Activated CD4-positive, alpha-beta T cell treated with anti-CD3 and anti-CD28 coated beads for 24 hours (primary cell): Measurements from ENCODE around the gene PPP1R18.
"Not testable (repeated sequence)": the region's sequence is repeated elsewhere in the genome, so short reads cannot be mapped to it uniquely, and the experiment has no call there.

Experiments
- DNase-seq, 2 donors: peaks; one replicate each; pipeline ENCODE4 v3.0.0-alpha.2; 2020; ENCODE audit warnings: low read depth in 2 of 2

PPP1R18 gene

DNA sequence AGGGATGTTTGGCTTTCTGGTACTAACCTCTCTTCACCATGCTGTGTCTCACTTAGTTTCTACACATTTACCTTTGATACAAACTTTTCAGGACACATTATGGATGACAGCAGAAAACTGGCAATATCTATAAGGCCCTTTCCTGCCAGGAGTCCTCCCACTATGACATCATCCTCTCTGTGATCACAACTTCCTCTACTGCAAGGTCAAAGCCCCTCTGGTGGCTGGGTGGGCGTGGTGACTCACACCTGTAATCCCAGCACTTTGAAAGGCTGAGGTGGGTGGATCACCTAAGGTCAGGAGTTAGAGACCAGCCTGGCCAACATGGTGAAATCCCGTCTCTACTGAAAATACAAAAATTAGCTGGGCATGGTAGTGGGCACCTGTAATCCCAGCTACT is 20.1 kb downstream of the PPP1R18 start:
- not testable (repeated sequence) for DNase-seq

DNA sequence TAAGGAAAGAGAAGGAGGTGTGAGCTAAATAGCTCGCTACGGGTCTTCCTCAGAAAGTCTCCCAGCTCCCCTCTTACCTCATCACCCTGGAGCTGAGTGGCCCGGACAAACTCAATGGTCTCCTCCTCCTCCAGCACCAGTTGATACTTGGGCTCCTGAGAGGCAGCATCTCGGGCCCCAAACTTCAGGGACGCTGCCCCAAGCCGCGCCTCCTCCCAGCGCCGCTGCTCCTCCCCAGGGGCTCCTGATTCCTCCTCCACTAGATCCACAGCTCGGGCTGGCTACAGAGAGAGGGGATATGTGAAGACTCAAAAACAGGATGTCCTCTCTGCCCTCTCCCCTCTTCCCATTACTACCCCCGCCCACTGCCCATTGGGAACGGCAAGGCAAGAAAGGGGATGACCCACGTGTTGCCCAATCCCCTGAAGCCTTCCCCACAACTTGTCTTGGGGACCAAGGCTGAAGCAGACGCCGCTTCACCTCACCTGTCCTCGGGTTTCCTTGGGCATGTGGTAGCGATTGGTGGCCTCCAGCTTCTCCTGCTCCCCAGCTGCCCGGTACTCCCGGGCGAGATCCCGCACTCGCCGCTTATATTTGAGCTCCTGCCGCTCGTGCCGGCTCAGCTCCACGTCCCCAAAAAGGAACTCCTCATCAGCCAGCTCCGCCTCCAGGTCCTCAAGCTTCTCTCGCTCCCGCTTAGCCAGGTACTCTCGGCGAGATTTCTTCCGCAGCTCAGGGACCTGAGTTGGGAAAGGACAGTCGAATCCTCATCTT is 21.3 kb downstream of the PPP1R18 start:
- DNase-seq, result no peak

DNA sequence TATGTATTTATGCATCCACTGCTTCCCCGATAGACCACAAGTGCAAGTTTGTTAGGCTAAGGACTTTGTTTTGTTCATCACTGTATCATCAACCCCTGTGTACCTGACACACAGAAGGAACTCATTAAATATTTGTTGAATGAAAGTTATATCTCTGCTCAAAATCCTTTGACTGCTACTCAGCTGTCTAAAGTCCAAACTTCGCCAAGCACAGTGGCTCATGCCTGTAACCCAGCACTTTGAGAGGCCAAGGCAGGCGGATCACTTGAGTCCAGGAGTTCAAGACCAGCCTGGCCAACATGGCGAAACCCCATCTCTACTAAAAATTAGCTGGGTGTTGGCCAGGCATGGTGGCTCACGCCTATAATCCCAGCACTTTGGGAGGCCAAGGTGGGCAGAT is 28.5 kb downstream of the PPP1R18 start:
- not testable (repeated sequence) for DNase-seq

DNA sequence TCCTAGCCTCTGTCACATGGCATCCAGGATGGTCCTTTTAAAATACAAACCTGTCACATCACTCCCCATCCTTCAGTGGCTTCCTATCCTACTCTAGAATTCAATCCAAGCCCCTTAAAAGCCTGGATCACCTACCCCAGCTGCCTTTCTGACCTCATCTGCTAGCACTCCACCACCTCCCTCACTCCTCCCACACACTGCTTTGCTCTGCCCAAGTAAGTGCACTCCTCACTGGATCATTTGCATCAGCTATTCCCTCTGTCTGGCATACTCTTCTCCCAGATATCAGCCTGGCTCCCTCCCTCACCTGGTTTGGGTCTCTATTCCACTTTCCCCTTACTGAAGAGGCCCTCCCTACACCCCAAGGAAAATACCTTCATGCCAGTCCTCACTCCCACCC is 29.0 kb downstream of the PPP1R18 start:
- DNase-seq, result no peak

DNA sequence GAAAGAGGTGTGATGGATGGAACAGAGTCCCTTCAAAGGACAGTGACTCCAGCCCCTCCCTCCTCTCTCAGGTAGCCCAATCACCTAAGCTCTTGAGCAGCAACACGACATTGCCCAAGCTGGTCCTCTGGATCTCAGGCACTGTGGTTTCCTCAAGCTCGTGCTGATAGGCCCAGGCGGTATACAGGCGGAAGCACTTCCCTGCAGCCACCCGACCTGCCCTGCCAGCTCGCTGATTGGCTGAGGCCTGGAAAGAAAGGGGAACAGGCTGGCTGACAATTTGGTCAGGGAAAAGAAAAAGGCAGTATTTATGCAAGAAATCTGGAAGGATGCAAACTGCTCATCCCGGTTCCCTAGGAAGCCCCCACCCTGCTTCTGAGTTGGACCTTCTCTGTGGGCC is 29.9 kb downstream of the PPP1R18 start:
- DNase-seq, result no peak

DNA sequence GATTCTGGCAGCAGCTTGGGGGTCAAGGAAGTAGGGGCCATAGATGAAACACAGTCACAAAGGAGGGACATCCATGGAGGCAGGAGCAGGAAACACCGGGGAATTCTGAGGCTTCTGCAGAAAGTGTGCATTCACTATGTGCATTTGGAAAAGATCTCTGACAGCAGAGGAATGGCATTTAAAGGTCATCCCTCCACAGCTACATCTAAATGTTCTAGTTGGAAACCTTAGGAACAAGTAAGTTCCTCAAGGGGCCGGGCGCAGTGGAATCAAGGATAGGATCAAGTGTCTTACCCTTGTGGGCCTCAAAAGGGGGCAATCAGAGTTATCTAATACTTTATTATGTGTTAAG is 30.7 kb downstream of the PPP1R18 start:
- DNase-seq, result no peak

DNA sequence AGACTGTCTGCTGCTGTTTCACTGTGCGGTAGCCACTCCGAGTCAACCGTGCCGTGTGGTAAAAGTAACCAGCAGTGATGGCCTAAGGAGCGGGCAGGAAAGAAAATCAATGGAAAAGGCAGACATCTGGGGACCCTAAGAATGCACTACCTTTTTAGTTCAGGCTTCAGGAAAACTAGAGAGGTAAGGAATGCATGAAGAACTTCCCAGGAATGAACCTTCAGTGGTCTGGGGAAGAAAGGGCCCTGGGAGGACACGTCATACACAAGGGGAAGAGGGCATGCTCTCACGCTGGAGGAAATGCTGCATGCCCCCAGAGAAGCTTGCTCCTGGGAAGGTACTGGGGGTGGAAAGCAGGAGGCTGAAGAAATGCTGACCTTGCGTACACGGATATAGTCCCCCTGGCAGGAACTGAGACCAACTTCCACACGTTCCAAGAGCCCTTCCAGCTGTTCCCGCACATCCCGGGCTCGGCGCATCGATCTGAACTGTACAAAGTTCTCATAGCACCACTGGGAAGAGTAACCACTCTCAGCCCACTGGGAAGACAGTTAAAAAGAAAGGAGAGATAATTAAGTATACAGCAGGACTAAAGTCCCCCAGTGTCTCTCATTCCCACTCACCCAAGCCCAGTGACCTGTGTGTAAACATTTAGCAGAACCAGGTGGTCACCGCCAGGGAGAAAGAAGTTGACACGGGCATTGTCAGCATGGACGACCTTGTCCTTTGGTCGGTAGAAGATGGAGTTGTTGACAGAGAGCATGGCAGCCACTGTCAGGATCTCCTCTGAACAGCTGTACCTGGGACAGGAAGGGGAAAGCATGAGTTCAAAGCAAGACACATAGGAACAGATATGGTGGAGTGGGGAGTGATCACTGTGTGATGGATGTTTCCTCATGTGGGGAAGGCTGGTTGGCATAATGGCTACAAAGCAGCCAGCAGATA is 31.4 kb downstream of the PPP1R18 start:
- no peak for DNase-seq

DNA sequence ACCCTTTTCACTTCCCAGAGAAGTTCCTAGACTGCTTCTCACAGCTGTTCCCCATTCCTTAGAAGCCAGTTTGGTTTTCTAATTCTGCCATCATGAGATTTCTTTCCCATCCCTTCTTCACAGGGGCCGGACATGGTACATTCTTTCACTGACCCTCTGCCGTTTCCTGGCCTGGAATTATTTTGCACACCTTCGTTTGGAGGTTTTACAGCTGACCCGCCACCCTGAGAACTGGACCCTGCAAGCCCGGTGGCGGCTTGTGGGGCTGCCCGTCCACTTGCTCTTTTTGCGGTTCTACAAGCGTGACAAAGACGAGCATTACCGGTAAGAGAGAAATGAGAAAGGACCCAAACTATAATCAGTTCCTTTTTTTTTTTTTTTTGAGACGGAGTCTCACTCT is 35.3 kb downstream of the PPP1R18 start:
- DNase-seq, result no peak

DNA sequence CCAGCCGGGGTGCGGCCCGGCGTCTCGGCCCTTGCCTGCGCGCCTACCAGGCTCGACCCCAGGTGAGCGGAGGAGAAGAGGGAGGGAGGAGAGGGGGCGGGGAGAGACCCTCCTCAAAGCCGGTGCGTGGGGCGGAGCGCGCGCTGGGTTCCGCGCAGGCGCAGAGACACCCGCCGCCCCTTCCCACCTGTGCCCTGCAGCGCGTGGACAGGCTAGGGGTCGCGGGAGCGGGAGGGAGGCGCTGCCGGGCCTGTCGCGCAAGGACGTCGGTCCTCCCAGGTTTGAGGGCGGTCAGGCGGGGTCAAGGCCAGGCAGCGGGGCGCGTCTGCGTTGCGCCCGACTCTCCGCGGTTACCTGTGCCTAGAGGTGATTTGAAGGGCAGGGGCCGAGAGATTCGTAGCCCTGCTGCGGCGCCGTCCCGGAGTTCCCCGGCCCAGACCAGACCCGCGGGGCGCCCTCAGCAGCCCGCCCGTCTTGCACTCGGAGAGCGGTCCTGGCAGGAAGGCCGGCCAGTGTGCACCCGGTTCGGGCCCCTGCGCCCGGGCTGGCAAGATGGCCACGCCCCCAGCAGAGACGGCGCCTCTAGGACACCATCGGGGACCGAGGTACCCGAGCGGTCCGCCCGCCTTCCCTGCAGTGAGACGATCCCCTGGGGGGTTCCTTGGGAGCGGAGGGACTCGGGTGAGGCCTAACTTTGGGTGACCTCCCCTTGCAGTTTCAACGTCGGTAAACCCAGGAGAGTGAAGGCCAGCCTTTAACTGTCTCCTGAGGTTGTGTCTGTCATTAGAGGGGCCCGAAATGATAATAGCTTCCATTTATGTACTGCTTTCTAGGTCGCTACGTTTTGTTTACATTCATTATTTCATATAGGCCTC is 39.0 kb downstream of the PPP1R18 start:
- peak; percentile 57 to 60 for DNase-seq

DNA sequence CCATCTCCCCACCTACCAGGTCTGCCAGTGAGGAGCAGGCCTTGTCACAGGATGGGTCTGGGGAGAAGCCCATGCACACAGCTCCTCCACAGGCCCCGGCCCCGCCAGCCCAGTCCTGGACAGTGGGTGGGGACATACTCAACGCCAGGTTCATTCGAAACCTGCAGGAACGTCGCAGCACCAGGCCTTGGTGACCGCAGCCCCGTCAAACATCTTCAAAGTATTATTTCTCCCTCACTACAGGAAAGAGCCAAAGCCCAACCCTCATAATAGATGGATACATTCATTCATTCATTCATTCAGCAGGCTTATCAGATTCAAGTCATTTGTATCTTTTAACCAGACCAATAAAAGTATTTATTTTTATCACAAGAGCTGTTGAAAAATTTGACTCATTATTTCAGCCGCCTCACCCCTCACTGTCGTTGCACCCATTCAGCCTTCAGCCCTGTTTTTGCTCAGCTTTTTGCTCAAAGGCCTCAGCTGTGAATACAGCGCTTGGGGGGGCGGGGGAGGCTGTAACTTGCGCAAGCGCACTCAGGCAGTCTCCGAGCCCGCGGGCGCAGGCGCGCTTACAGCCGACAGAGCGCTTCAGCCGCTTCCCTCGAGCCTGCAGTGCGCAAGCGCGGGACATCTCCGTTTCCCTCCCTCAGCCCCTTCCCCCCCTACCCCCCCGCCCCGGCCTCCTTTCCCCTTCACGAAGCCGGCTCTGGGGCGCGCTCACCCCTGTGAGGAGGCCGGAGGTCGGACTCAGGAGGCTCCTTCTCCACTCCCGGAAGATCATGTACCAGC is 39.8 kb downstream of the PPP1R18 start, which contains the start of gene C6orf136:
C6orf136 (plus strand) TSS at position 684 of the 792 bp plus-strand sequence; CDS start at position 783, 99 bp downstream.
- DNase-seq, result peak; percentile 82 to 87

DNA sequence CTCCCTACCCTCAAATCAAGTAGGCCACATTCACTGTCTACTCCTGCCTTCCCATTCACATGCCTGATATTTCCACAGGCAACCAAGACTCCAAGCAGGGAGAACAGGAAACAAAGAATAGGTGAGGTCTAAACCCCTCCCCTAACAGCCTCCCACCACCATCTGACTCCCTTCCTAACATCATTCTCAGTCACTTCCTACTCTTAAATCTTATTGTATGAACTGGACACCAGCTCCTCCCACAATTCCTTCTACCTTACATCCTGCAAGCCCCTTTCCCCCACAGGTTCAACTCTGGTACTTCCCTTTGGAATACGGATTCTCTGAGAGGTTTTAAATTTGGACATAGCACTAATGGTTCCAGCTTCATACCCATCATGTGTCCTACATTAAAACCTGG is 40.5 kb downstream of the PPP1R18 start:
- no peak for DNase-seq

DNA sequence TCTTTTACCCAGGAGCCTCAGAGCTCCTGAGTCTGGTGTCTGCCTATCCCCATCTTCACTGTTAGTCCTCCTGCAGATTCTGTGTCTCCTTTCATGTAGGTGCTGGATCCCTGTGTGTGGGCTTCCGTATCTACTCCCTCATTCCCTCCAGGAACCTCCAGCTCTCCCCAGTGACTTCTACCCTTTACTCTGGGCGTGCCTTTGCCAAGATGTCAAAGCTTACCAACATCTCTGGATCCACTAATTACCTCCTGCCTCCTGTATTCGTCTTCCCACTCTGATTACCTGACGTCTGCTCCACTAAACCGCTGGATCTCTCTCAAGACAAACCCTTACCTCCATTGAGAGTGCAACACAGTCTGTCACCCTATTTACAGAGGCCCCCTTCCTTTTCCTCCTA is 41.7 kb downstream of the PPP1R18 start:
- DNase-seq, result no peak

DNA sequence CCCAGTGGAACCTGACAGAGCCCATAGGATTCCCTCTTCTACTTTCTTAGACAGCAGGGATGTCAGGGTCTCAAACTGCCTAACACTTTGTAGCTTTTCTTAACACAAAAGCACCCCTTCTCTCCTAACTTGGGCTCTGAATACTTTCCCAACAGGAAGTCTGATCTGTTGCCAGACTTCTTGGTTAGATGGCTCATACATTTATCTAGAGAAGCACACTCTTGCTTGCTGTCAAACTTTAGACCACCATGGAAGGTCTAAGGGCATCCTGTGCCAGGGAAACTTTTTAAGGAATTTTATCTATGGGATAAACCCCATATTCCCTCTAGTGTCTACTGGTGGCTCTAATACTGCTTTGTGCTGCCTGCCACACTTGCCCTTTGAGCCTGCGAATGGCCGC is 42.8 kb downstream of the PPP1R18 start:
- DNase-seq, result no peak

DNA sequence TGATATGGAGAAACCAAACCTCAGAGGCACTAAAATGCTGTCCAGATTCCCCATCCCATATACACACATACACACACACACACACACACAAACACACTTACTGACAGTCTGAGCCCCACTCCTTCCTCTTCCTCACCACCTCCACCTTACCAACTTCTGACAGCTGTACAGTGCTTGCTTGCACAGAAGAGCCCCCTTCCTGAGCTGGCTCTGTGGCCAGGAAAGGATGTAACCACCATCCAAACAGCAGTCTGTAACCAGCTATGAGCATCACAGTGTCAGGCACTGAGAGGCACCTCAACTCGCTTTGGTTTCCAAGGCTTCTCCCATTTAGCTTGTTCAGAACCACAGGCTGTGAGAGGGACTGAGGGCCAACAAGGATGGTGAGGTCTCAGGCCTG is 45.4 kb downstream of the PPP1R18 start:
- no peak for DNase-seq

DNA sequence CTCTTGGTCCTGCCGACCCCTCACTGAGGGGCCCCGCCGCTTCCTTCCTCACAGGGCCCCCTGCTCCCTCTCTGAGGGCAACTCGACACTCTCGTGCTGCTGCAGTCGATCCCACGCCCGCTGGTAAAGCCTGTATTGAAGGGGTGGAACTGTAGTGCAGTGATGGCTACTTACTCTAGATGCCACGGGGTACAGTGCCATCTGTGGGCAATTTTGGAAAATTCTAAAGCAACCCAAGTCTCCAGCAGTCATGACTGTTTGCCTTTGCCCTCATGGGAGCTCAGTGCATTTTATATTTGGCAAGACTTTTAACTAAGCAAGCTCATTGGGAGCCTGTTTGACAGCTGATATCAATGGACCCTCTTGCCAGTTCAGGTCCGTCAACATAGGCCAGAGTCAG is 46.0 kb downstream of the PPP1R18 start:
- DNase-seq, result no peak

DNA sequence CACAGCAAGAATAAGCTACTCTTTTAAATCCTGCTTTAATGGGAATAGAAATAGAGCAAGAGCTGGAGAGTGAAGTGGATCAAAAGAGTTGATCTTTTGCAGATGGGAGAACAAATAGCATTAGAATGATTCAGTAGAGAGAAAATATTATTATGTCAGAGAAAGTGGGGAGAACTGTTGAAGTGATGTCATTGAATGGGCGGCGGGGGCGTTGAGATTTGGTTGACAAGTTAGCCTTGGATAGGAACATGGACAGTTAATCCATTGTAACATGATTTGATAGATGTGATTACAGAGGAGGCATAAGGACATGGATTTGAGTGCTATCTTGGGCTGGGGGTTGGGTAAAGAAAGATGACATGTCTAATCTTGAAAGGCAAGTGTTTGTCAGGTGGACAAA is 50.6 kb downstream of the PPP1R18 start:
- DNase-seq, result no peak

DNA sequence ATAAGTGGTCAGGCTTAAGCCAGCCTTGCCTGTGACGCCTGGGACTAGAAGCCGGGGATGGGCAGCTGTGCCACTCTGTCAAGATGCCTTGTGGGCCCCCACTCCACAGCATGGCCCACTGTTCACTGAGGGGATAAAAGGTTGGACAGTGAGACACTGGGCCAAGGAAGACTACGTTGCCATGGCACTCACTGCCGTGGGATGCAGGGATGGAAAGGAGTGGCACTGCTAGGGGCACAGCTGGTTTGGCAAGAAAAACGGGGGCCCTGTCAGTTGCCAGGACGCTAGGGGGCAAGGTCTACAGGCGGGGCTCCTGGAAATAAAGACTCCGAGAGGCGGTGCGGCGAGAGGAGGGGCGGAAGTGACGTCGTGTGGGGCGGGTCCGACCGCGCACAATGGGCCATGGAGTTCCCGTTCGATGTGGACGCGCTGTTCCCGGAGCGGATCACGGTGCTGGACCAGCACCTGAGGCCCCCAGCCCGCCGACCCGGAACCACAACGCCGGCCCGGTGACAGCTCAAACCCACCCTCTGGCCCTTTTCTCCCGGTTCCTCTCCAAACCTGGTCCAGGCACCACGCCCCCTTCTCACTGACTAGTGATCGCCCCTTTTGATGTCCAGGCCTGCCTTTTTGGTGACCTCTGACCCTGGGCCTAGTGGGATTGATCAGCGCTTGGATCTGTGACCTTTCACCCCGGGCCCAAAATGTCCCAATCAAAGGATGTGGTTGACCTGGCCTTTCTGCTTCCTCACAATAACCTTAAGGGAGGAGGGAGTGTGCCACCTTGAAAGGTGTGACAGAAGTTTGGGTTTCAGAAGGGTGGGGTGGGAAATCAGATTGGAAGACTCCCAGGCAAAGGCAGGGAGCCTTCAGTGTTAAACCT is 59.7 kb downstream of the PPP1R18 start, which contains the start of gene ATAT1:
ATAT1 (plus strand) TSS at position 391 of the 883 bp plus-strand sequence.
- peak; percentile 84 for DNase-seq
